Measurements from ENCODE around the gene GPHB5. TPM values are rescaled to one million over a fixed set of nuclear protein-coding genes. Genes with fewer than 3 reads are reported as not detected.

GPHB5 gene
- total and polyA plus RNA-seq, 2 donors from 2014 or later, result not detected

DNA sequence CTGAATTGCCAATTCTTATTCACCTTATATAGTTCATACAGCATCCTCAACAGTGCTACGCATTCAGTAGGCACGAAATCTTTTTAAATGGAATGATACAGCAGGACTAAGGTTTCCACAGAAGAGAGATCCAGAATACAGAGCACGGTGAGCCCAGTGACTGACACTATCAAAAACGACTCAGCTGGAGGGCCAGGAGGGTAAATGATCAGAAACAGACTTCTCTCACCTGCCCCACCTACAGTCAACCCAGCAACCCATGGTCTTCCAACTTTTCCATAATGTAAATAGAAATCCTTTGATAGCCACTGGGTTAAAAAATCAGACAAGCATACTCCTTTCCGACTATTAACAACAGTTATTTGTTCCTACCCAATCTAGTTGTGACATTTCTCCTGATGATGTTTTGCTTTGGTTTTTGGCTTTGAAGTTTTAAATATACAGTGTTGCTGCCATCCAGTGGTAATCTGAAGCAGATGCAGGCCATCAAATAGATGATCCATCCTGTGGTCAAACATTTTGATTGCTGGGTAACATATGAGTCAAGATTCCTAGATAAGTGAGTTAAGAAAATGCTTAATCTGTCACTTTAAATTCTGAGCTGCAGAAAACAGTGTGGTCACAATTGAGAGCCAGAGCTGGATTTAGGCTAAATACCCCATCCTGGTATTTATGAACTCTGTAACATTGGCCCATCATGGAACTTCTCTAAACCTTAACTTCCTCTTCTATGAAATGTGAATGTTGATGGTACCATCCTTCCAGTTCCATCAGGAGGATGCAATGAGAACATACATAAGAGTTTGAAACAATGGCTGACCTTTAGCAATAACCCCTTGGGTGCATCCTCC lies 42.0 kb downstream of the GPHB5 start:
- no peak overlapping the region for H3K27ac ChIP-seq (ENCODE audit: low read depth in 2 of 2, low read length in 2 of 2)
- TF ChIP-seq, protein P1, sequence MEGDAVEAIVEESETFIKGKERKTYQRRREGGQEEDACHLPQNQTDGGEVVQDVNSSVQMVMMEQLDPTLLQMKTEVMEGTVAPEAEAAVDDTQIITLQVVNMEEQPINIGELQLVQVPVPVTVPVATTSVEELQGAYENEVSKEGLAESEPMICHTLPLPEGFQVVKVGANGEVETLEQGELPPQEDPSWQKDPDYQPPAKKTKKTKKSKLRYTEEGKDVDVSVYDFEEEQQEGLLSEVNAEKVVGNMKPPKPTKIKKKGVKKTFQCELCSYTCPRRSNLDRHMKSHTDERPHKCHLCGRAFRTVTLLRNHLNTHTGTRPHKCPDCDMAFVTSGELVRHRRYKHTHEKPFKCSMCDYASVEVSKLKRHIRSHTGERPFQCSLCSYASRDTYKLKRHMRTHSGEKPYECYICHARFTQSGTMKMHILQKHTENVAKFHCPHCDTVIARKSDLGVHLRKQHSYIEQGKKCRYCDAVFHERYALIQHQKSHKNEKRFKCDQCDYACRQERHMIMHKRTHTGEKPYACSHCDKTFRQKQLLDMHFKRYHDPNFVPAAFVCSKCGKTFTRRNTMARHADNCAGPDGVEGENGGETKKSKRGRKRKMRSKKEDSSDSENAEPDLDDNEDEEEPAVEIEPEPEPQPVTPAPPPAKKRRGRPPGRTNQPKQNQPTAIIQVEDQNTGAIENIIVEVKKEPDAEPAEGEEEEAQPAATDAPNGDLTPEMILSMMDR (IDR thresholded peaks at IDR 0.05; ENCODE audit: borderline replicate concordance, extremely low read depth, insufficient read depth), result peak; percentile 74
- no peak overlapping the region for H3K4me3 ChIP-seq (ENCODE audit: low read length in 3 of 3)
- H3K27me3 ChIP-seq (ENCODE audit: control insufficient read depth, insufficient read depth, low read length), result no peaks in the 10 kb centered on the region
- FAIRE-seq, result peak; percentile 79
- H3K9ac ChIP-seq (ENCODE audit: low read length in 3 of 3), result no peak overlapping the region
- no peaks in the 10 kb centered on the region for H3K36me3 ChIP-seq (ENCODE audit: control insufficient read depth in 2 of 3, insufficient read depth in 3 of 3, low read length in 3 of 3)
- H3K4me1 ChIP-seq (ENCODE audit: control insufficient read depth in 2 of 3, insufficient read depth in 2 of 3, low read depth in 1 of 3, low read length in 3 of 3), result no peaks in the 10 kb centered on the region
- intact Hi-C loops (cut with DNase I), result loop anchor here (10.0 kb wide), 1 partner anchor 1112 kb away; no protein-coding TSS in a partner anchor
- H3K9me3 ChIP-seq (ENCODE audit: control insufficient read depth in 2 of 3, insufficient read depth in 1 of 3, low read length in 3 of 3), result no peaks in the 10 kb centered on the region
- DNase-seq, result peak in 2 of 5 donors; percentile 39 to 67

DNA sequence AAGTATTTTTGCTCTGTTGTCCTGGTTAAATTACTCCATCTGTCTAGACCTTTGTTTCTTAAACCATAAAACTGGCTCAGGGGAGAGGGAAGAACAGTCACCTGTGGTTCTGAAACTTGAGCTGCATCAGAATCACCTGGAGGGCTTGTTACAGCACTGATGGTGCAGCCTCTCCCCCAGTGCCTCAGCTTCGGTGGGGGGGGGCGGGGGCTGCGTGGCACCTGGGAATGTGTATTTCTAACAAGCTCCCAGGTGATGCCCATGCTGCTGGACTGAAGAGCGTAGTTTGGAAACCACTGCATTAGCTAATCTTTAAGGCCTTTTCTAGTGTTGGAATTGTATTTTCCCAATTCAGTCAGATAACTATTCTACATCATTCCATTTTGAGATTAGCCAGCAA lies 42.7 kb downstream of the GPHB5 start:
- Histone ChIP-seq H3K9me3 (ENCODE audit: control insufficient read depth in 2 of 3, insufficient read depth in 1 of 3, low read length in 3 of 3) (no peaks in the 10 kb centered on the region), H3K27me3 (ENCODE audit: control insufficient read depth, insufficient read depth, low read length) (no peaks in the 10 kb centered on the region), H3K4me3 (ENCODE audit: low read length in 3 of 3) (no peak overlapping the region), H3K27ac (ENCODE audit: low read depth in 2 of 2, low read length in 2 of 2) (no peak overlapping the region), H3K36me3 (ENCODE audit: control insufficient read depth in 2 of 3, insufficient read depth in 3 of 3, low read length in 3 of 3) (no peaks in the 10 kb centered on the region), H3K9ac (ENCODE audit: low read length in 3 of 3) (no peak overlapping the region), H3K4me1 (ENCODE audit: control insufficient read depth in 2 of 3, insufficient read depth in 2 of 3, low read depth in 1 of 3, low read length in 3 of 3) (no peaks in the 10 kb centered on the region)
- TF ChIP-seq, protein P1 (IDR thresholded peaks at IDR 0.05; ENCODE audit: borderline replicate concordance, extremely low read depth, insufficient read depth), result no peak
- FAIRE-seq (no peak), DNase-seq (no peak)
- intact Hi-C loops (cut with DNase I), result loop anchor here (10.0 kb wide), 1 partner anchor 1111 kb away; no protein-coding TSS in a partner anchor

DNA sequence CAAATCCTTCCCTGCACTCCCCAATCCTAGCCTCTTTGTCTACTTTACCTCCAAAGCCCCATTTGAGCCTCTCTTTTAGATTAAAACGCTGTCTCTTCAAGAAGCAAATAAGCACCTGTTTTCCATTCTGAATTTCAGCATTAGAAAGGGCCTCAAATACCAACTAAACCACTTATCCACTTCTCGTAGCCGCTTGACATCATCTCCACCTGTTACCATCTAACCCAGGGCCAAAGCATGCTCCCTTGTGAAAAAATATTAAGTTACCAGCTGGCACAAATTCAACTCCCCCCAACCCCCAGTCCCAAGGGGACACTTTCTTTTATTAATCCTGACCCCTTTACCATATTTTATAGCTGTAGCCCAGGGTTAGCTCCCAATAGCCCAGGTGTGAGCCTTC lies 43.1 kb downstream of the GPHB5 start:
- H3K9me3 ChIP-seq (ENCODE audit: control insufficient read depth in 2 of 3, insufficient read depth in 1 of 3, low read length in 3 of 3), result no peaks in the 10 kb centered on the region
- H3K27me3 ChIP-seq (ENCODE audit: control insufficient read depth, insufficient read depth, low read length), result no peaks in the 10 kb centered on the region
- H3K36me3 ChIP-seq (ENCODE audit: control insufficient read depth in 2 of 3, insufficient read depth in 3 of 3, low read length in 3 of 3), result no peaks in the 10 kb centered on the region
- H3K9ac ChIP-seq (ENCODE audit: low read length in 3 of 3), result no peak overlapping the region
- intact Hi-C loops (cut with DNase I), result loop anchor here (10.0 kb wide), 1 partner anchor 1111 kb away; no protein-coding TSS in a partner anchor
- FAIRE-seq, result no peak
- H3K27ac ChIP-seq (ENCODE audit: low read depth in 2 of 2, low read length in 2 of 2), result no peak overlapping the region
- DNase-seq, result no peak
- no peaks in the 10 kb centered on the region for H3K4me1 ChIP-seq (ENCODE audit: control insufficient read depth in 2 of 3, insufficient read depth in 2 of 3, low read depth in 1 of 3, low read length in 3 of 3)
- no peak overlapping the region for H3K4me3 ChIP-seq (ENCODE audit: low read length in 3 of 3)
- TF ChIP-seq, protein P1 (IDR thresholded peaks at IDR 0.05; ENCODE audit: borderline replicate concordance, extremely low read depth, insufficient read depth), result no peak

Measured in kidney (tissue), 14 donors.